SIG-M5 (cell line): Measurements from ENCODE around the gene CBLN3.
"Not testable (repeated sequence)": the region's sequence is repeated elsewhere in the genome, so short reads cannot be mapped to it uniquely, and the experiment has no call there.

ENCODE experiments used
- DNase-seq: peaks from one replicate; lab custom pipeline; 2025; lab: John Stamatoyannopoulos, UW

The CBLN3 gene

DNA sequence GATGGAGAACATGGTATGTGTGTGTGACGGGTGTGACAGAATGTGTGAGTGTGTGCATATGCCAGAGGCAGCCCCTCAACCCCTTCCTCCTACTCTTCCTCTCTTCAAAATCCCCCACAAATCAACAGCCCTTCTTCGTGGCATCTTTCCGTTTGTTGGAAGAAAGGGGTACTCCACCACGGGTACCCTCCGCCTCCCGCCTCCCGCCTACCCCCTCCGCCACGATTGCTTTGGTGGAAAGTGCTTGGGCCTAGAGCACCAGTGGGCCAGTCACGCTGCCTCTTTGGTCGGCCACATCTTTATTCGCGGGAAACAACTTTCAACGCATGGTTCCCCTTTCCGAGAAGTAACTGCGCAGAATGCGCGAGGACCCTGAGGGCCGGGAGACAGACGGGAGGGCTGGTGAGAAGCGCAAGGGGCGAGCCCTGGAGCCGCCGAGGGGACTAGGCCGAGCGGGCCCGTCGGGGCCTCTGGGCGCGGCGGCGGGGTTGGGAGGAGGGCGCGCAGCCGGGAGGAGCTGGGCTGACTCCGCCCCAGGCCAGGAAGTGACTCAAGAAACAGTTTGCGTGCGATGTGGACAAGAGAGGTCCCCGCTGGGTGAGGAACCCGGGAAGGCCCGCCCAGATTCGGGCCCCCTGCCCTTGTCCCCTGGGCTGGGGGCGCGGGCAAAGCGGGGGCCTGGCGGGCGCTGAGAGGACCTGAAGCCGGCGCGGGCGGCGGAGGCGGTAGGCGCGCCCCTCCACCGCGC lies at the start of gene CBLN3, which contains the start of gene KHNYN:
TSS of gene CBLN3 (minus strand) at position 274 of the 748 bp plus-strand sequence. CDS start 614 bp downstream, outside the sequence.
TSS of gene KHNYN (plus strand) at position 560 of the 748 bp plus-strand sequence. CDS start 777 bp downstream, outside the sequence.
- DNase-seq = peak; percentile 44

DNA sequence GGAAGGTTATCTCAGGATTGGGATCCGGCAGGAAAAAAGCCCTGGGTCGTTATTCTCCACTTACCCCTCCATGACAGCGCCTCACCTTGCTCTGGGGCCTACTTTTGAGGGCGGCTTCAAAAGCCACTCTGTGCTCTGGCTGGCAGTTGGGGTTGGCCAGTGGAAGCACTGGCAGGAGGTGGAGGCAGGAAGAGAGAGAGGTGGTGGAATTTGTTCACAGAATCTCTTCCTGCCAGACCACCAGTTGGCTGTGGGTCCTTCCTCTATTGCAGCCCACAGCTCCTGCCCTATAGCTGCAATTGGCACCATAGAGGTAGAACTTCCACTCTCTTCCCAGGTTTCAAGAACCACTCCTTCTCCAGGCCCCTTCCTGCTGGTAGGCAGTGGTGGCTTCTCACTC lies 45.8 kb upstream of the CBLN3 start:
- DNase-seq = no peak

DNA sequence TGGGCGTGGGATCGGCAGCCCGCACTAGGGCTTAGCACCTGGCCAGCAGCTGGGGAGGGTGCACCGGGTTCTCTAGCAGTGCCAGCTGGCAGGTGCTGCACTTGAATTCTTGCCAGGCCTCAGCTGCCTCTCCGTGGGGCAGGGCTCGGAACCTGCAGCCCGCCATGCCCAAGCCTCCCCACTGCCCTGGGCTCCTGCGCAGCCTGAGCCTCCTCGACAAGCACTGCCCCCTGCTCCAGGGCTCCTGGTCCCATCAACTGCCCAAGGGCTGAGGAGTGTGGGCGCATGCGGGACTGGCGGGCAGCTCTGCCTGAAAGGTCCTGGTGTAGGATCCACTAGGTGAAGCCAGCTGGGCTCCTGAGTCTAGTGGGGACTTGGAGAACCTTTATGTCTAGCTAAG lies 43.7 kb upstream of the CBLN3 start:
- no peak for DNase-seq

DNA sequence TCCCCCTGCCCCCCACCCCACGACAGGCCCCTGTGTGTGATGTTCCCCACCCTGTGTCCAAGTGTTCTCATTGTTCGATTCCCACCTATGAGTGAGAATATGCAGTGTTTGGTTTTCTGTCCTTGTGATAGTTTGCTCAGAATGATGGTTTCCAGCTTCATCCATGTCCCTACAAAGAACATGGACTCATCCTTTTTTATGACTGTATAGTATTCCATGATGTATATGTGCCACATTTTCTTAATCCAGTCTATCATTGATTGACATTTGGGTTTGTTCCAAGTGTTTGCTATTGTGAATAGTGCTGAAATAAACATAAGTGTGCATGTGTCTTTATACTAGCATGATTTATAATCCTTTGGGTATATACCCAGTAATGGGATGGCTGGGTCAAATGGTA lies 41.0 kb upstream of the CBLN3 start:
- not testable (repeated sequence) for DNase-seq

DNA sequence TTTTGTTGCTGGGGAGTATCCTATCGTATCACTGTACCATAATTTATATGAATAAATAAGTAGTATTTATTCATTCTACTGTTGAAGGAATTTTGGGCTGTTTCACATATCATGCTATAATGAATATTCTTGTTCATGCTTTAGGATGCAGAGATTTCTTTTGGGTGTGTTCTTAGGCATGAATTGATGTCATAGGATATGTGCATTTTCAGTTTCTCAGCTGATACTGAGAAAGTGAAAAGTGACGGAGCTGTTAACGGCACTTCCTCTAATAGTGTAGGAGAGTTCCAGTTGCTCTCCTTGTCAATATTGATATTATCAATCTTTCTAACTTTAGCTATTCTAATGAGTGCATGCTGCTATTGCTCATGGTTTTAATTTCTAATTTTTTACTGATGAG lies 36.3 kb upstream of the CBLN3 start:
- no peak for DNase-seq

DNA sequence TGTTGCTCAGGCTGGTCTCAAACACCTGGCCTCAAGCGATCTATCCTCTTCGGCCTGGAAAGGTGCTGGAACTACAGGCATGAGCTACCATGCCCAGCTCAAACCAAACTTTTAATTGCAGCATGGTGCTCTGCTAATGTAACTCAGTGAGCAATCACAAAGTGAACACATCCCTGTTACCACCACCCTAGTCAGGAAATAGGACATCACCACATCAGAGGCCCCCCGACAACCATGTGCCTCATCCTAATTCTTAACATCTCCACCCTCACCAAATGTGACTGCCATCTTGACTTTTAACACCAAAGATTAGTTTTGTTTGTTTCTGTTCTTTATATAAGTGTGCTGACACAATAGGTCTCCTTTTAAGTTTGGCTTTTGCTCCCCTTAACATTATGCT lies 35.9 kb upstream of the CBLN3 start:
- no peak for DNase-seq

DNA sequence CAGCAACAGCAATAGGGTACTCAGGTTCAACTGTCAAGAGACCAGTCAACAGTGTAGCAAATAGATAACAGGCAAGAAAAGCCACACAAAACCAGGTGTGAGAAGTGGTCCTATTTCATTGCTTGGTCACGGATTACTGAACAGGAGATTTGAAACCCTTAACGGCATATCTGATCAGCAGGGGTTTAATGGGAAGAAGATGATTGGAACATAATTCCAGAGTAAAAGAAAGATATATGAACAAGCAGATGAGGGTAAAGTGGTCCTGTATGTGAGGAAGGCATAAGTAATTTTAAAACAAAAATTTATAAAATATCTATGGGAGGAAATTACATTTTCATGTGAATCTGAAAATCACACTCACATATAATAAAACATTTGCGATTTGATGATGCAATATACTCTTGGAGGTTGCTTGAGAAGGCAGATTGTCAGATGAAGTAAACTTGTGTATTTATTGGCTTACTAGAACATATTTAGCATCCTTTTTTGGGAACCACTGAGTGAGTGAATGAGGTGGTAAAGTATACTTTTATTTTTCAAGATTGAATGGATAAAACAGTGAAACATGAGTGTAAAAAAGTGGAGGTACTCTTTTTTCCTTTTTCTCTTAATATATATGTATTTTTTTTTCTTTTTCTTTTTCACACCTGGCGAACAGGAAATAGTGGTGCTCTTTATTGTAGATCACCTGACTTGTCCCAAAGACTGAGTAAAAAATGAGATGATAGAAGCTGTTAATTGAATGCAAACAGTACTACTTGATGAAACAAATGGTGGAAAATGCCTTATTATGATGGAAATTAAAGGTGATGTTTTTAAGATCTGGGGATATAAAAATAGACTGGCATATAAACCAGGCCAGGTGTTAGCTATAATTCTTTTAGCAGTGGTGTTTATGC lies 34.7 kb upstream of the CBLN3 start:
- no peak for DNase-seq

DNA sequence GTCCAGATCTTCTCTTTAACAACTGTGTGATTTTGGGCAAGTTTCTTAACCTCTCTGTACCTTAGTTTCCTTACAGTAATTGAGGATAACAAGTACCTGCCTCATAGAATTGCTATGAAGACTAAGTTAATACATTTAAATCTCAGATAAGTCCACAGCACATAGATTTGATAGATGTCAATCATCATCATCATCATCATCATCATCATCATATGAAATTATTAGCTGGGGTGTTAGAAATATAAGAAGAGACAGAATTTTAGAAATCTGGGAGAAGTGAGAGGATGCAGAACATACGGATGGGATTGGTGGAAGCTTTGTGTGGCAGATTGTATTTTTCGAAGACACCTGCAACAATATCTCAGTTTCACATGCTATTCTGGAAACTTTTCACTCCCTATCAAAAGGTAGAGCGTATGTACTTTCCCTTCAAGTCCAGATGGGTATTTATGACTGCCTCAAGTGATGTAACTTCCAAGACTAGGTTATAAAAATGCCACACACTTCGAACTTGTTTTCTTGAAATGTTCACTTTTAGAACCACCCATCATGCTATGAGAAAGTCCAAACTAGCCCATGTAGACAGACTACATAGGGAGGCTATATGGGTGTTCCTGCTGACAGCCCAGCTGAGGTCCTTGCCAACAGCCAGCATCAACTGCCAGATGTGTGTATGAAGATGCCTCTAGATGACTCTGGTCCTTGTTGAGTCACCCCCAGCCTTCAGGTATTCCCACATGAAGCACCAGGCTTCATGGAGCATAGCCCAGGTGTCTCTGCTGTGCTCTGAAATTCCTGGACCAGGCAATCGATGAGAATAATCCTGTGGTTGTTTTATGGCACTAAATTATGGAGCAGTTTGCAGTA lies 33.8 kb upstream of the CBLN3 start:
- DNase-seq = no peak

DNA sequence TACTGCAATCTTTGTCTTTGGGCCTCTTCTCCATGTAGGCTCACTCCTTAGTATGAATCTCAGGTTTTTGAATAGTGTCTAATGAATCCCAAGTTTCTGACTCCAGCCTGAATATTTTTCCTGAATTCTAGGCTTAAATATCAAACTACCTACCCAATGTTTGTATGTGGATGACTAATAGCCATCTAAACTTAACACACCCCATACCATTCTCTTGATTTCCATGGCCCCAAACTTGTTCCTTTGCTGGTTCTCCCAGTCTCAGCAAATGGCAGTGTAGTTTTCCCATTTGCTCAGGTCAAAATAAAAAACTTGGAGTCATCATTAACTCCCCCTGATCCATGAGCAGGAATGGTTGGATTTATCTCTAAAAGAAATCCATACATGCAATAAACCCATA lies 31.9 kb upstream of the CBLN3 start:
- no peak for DNase-seq

DNA sequence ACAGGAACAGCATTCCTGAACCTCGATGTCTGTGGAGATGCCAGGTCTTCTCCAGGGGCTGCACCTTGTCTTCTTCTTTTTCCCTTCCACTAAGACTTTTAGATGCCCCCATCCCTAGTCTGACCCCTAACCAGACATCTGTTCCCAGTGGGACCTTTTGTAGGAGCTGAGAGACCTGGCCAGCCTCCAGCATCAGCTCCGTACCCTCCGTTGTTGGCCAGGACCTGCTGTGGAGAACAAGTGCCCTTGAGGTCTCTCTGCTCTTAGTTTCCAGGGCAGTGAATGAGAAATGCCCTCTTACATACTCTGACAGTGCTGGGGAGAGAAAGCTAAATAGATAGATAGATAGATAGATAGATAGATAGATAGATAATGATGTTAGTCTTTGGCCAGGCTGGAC lies 29.9 kb upstream of the CBLN3 start:
- no peak for DNase-seq

DNA sequence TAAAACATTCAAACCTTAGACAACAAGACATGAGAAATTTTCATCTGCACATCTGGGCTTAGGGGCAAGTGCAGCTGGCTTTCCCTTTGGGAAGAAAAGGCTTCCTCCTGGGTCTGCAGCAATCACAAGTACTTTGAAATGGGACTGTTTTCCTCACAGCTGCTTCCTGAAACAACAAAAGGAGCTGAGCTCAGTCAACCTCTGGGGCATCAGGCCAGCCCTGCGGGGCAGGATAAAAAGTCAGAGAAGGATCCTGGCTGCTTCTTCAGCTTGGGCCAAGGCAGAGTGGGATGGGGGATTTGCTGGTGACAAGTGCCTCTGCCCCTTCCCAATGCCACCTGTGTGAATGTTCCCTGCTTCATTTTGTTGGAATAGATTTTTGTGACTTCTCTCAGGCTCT lies 29.3 kb upstream of the CBLN3 start:
- no peak for DNase-seq

DNA sequence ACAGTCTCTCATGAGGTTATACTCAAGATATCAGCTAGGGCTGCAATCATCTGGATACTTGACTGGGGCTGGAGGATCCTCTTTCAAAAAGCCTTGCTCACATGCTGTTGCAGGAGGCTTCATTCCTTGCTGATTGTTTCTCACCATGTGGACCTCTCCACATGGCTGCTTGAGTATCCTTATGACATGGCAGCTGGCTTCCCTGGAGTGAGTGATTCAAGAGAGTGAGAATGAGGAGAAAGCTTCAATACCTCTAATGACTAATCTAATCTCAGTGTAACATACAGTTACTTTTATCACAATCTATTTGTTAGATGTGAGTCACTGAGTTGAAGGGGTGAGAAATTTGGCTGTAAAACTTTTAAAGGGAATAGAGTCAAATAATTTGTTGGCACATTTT lies 27.5 kb upstream of the CBLN3 start:
- no peak for DNase-seq

DNA sequence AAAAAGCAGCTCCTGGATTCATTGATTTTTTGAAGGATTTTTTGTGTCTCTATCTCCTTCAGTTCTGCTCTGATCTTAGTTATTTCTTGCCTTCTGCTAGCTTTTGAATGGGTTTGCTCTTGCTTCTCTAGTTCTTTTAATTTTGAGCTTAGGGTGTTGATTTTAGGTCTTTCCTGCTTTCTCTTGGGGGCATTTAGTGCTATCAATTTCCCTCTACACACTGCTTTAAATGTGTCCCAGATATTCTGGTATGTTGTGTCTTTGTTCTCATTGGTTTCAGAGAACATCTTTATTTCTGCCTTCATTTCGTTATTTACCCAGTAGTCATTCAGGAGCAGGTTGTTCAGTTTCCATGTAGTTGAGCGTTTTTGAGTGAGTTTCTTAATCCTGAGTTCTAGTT lies 21.4 kb upstream of the CBLN3 start:
- not testable (repeated sequence) for DNase-seq

DNA sequence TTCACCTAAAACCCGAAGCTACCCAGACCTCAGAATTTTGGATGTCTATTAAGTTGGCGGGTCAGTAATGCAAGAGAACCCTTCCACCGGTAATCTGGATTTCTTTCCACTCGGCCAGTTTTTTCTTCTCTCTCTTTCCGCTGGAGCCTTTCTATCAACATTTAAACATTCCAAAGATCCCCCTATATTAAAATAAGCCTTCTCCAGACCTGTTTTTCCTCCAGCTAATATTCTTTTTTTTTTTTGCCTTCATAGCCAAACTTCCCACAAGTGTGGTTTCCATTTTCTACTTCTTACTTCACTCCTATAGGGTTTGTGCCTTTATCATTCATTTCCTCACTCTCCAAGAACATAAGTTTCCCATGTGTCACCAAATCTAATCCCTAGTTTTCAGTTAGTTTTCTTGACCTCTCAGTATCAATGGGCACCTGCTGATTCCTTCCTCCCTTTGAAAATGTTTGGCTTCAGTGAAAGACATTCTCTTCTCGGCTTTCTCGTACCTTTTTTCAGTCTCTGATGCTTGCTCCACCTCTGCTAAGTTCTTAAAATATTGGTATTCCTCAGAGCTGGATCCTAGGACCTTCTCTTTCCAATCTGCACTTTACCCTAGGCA lies 13.7 kb upstream of the CBLN3 start:
- no peak for DNase-seq

DNA sequence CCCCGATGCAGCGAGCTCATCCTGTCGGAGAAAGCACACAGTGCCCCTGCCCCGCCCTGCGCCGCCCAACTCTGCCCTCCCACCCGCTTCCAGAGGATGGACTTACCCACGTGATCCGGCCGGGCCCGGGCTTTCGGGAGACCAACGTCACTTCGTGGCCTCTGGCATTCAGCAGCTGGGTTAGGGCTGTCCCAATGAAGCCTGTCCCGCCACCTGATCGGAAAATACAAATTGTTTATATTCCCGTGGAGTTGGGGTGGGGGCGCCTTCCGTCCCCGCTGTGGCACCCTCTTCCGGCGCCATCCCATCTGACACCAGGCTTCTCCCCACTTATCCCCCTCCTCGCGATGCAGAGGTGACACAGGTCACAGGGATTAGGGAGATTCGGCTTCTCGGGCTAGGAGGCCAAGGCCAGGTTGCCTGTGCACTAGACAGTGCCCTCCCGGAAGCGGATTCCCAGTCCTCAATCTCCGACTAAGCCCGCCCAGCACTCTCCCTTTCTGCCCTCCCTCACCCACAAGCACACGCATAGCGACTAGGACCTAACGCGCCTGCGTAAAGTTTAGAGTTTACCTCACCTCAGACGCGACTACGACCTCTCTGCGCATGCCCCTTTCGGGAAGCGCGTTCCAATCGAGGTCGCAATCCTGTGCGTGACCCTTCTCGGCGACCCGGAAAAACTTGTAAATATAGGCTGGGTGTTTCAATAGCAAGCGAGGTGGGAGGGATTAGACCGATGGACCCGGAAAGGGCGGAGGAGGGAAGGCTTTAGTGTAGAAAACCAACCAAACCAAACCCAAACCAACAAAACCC lies 13.0 kb upstream of the CBLN3 start, which contains the start of gene SDR39U1:
TSS of gene SDR39U1 (minus strand) at position 537 of the 813 bp plus-strand sequence. CDS start at position 530, 7 bp downstream.
- DNase-seq = peak; percentile 89

DNA sequence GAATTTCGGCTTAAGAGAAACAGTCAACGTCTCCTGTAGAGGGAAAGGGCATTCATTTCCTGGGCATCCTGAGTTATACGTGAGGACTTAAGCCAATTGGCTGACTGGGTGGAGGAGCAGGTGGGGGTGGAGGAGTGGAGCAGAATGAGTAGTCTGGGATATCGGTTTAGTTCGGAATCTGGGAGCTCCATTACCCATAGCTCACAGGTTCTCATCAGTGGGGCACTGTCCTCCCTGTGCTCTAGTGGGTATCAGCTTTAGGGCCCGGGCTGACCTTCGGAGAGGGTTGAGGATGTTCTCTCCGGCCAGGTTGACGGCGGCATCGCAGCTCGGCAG lies 12.4 kb upstream of the CBLN3 start:
- no peak for DNase-seq

DNA sequence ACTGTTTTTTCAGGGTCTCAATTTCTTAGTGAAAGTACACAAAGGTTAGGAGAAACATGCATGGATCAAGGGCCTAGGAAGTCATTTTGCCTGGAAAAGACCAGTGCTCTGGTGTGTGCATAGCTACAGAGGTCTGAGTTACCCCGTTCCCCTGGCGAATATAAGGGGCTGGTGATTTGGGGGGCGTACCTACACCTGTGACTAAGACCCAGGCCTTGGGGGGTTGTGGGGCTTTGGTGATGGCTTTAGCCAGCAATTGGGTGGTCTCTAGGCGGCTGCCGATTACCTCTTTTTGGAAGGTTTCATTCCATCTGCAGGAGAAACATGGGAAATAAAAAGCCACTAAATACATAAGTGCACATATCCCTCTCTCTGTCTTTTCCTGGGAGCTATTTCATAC lies 12.0 kb upstream of the CBLN3 start:
- no peak for DNase-seq

DNA sequence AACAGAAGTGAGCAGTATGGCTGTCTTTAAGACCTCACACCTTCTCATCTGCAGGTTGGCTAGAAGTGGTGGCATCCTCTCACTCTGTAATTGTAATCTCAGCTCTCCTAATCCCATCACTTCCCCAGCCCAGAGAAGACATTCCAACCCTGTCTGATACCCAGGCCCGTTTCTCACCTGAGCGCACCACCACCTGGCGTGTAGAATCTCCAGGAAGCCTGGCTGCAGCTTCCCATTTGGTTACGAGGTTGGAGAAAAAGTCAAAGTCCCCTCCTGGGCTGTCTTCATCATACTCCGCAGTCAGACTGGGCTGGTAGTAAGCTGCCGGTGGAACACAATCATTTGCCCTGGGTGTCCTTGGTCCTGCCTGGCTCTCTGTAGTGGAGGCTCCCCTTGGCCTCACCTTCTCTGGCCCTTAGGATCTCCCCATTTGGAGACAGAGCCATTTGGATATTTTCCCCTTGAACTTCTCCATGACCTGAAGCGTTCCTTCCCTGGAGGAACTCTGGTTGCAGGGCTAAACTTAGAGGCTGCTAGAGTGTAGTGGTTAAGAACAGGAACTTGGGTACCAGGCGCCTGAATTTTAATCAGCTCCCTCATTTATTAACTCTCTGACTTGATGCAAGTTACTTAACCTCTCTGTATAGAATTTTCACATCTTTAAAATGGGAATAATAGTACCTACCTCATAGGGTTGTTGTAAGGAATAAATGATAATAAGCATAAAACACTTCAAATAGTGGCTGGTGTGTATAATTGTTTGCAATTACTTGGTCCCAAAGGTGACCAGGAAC lies 11.3 kb upstream of the CBLN3 start:
- no peak for DNase-seq

DNA sequence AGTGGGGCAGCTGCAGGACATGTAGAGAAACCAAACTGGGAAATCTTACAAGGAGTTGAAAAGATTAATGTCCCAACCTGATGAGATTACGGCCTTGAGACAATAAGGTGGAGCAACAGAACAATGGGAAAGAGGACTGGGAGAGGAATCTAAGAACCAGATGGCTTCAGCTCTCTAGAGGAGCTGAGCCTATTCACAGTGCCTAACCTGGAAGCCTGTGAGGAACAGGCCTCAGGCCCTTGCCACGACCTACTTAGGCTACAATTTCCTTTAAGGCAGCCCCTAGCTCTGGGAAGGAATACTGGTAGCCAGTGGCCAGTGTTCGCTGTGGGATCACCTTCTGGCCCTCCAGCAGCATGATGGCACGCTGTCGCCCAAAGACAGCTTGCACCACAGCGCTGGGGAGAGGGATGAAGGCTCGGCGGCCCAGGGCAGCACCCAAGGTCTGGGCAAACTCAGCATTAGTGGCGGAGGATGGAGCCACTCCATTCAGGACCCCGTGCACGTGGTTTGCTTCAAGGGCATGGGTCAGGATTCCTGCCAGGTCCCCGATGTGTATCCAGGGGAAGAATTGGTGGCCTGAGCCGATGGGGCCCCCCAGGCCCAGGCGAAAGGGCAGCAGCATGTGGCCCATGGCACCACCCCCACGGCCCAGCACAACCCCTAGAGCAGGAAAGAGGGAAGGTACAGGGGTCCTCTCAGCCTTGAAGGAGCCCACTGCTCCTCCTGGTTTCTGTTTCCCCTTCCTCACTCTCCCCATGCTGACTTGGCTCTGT lies 10.6 kb upstream of the CBLN3 start:
- no peak for DNase-seq
